ENCODE measurements around the gene MLLT11.

DNA sequence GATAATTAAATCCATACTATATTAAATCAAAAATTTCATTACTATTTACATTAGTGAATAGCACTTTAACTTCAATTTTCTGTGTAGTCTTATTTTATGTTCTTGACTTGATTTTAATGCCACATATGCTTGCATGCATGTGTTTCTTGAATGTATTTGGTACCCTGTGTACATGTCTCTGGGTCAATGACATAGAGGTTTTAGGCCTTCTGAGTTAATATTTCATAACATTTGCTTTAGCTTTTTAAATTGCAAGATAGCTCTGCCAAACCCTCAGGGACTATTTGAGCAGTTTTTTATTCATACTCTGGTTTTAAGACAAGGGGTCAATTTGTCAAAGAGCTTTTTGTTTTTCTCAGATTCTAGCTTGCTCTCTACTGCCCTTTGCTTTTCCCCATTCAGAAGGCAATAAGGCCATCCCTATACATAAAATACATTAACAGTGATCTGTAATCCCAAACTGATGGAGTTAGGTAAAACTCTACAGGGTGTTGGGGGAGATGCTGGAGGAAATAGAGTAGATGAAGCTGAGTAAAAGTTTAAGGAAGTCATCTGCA, 5.0 kb downstream of the MLLT11 start:
- TF ChIP-seq NR3C1 (CRISPR knock-in tag; conservative IDR thresholded peaks at IDR 0.05; ENCODE audit: low read depth) (no peak), JUN (CRISPR knock-in tag; IDR thresholded peaks at IDR 0.05) (no peak)
- TF ChIP-seq, protein P1, sequence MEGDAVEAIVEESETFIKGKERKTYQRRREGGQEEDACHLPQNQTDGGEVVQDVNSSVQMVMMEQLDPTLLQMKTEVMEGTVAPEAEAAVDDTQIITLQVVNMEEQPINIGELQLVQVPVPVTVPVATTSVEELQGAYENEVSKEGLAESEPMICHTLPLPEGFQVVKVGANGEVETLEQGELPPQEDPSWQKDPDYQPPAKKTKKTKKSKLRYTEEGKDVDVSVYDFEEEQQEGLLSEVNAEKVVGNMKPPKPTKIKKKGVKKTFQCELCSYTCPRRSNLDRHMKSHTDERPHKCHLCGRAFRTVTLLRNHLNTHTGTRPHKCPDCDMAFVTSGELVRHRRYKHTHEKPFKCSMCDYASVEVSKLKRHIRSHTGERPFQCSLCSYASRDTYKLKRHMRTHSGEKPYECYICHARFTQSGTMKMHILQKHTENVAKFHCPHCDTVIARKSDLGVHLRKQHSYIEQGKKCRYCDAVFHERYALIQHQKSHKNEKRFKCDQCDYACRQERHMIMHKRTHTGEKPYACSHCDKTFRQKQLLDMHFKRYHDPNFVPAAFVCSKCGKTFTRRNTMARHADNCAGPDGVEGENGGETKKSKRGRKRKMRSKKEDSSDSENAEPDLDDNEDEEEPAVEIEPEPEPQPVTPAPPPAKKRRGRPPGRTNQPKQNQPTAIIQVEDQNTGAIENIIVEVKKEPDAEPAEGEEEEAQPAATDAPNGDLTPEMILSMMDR (IDR thresholded peaks at IDR 0.05) = no peak

All from WTC11 (cell line).